ENCODE data around the gene COPE. TPM values are rescaled to one million over a fixed set of nuclear protein-coding genes. Genes with fewer than 3 reads are reported as not detected.

Gene COPE
- total RNA-seq, 1 experiment from 2014 or later = 177 TPM

- BruUV-seq (replicated peaks) = no TSS peak
- Histone ChIP-seq H3K4me3 (ENCODE audit: low read depth in 2 of 2, low read length in 2 of 2) (no peak overlapping the region), H3K36me3 (ENCODE audit: control insufficient read depth, insufficient read depth, low read length) (no peaks in the 10 kb centered on the region), H3K9me3 (ENCODE audit: control insufficient read depth, insufficient read depth, low read depth, low read length) (no peaks in the 10 kb centered on the region), H3K27ac (ENCODE audit: low read length) (no peak overlapping the region), H3K4me1 (ENCODE audit: control insufficient read depth, insufficient read depth, low read length) (no peaks in the 10 kb centered on the region; the same call in 1 of the 2 replicates), H3K27me3 (ENCODE audit: control insufficient read depth, insufficient read depth, low read length) (no peaks in the 10 kb centered on the region)
- CTCF ChIA-PET = interaction anchor here (0.6 kb wide), 2 partner anchors 29 to 97 kb away, joined by 3 read pairs; partner anchors contain the start of gene COPE
- in situ Hi-C loops (cut with HindIII; ENCODE audit: low pct_unique_long_range_greater_than_20kb, low sequenced_read_pairs) = no loop called here
- DNase-seq (ENCODE audit: low read depth, low spot score) = no peak
- no peak for TF ChIP-seq CTCF (IDR thresholded peaks at IDR 0.05)
- TF ChIP-seq, protein P1, sequence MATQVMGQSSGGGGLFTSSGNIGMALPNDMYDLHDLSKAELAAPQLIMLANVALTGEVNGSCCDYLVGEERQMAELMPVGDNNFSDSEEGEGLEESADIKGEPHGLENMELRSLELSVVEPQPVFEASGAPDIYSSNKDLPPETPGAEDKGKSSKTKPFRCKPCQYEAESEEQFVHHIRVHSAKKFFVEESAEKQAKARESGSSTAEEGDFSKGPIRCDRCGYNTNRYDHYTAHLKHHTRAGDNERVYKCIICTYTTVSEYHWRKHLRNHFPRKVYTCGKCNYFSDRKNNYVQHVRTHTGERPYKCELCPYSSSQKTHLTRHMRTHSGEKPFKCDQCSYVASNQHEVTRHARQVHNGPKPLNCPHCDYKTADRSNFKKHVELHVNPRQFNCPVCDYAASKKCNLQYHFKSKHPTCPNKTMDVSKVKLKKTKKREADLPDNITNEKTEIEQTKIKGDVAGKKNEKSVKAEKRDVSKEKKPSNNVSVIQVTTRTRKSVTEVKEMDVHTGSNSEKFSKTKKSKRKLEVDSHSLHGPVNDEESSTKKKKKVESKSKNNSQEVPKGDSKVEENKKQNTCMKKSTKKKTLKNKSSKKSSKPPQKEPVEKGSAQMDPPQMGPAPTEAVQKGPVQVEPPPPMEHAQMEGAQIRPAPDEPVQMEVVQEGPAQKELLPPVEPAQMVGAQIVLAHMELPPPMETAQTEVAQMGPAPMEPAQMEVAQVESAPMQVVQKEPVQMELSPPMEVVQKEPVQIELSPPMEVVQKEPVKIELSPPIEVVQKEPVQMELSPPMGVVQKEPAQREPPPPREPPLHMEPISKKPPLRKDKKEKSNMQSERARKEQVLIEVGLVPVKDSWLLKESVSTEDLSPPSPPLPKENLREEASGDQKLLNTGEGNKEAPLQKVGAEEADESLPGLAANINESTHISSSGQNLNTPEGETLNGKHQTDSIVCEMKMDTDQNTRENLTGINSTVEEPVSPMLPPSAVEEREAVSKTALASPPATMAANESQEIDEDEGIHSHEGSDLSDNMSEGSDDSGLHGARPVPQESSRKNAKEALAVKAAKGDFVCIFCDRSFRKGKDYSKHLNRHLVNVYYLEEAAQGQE (IDR thresholded peaks at IDR 0.05; ENCODE audit: insufficient read depth in 1 of 2, low read depth in 2 of 2, low read length in 1 of 2) = no peak
- TF ChIP-seq TCF7L2 (IDR thresholded peaks at IDR 0.05; ENCODE audit: low read depth, low read length) = no peak
- no peak for TF ChIP-seq SIN3A (IDR thresholded peaks at IDR 0.05; ENCODE audit: borderline replicate concordance, insufficient read depth, low read depth, low read length)
- no peak for TF ChIP-seq POLR2AphosphoS5 (IDR thresholded peaks at IDR 0.05; ENCODE audit: low read depth, low read length)
- intact Hi-C loops (cut with micrococcal nuclease; ENCODE audit: unreplicated experiment) = no loop called here
- POLR2A ChIA-PET = no interaction called here
- no peak for ATAC-seq
Observed at GRCh38 chr19:18889949-18890745, 29.0 kb downstream of the COPE start.

- no peak for TF ChIP-seq SIN3A (IDR thresholded peaks at IDR 0.05; ENCODE audit: borderline replicate concordance, insufficient read depth, low read depth, low read length)
- TF ChIP-seq TCF7L2 (IDR thresholded peaks at IDR 0.05; ENCODE audit: low read depth, low read length) = no peak
- no peak for TF ChIP-seq CTCF (IDR thresholded peaks at IDR 0.05)
- TF ChIP-seq, protein P1 (IDR thresholded peaks at IDR 0.05; ENCODE audit: insufficient read depth in 1 of 2, low read depth in 2 of 2, low read length in 1 of 2) = no peak
- TF ChIP-seq POLR2AphosphoS5 (IDR thresholded peaks at IDR 0.05; ENCODE audit: low read depth, low read length) = no peak
- ChIA-PET CTCF (no interaction called here), POLR2A (no interaction called here)
- no peak for ATAC-seq
- no peaks in the 10 kb centered on the region for H3K36me3 ChIP-seq (ENCODE audit: control insufficient read depth, insufficient read depth, low read length)
- DNase-seq (ENCODE audit: low read depth, low spot score) = no peak
- H3K4me3 ChIP-seq (ENCODE audit: low read depth in 2 of 2, low read length in 2 of 2) = no peak overlapping the region
- in situ Hi-C loops (cut with HindIII; ENCODE audit: low pct_unique_long_range_greater_than_20kb, low sequenced_read_pairs) (no loop called here), intact Hi-C loops (cut with micrococcal nuclease; ENCODE audit: unreplicated experiment) (no loop called here)
- no peak overlapping the region for H3K27ac ChIP-seq (ENCODE audit: low read length)
- H3K9me3 ChIP-seq (ENCODE audit: control insufficient read depth, insufficient read depth, low read depth, low read length) = no peaks in the 10 kb centered on the region
- no peaks in the 10 kb centered on the region for H3K27me3 ChIP-seq (ENCODE audit: control insufficient read depth, insufficient read depth, low read length)
- no TSS peak for BruUV-seq (replicated peaks)
- H3K4me1 ChIP-seq (ENCODE audit: control insufficient read depth, insufficient read depth, low read length) = no peaks in the 10 kb centered on the region
Observed at GRCh38 chr19:18886972-18887371, 32.2 kb downstream of the COPE start.

All from Panc1 (cell line).